ENCODE data around the gene TMEM235.

Gene TMEM235

DNA sequence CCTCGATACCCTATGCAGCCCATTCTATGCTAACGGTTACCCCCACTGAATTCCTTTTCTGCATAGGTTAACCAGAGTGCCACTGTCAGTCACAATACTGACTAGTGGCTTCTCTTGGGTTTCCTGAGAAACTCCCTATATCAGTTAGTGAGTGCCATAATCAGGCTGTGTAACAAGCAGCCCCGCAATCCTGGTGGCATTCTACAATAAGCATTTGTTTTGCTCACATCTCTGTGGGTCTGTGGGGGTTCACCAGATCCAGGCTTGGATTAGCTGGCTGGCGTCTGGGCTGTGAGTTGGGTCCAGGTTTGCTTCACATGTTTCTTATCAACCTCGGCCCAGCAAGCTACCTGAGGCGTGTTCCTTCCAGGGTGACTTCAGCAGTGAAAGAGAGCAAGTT is 42.4 kb downstream of the TMEM235 start:
- DNase-seq, result no peak

DNA sequence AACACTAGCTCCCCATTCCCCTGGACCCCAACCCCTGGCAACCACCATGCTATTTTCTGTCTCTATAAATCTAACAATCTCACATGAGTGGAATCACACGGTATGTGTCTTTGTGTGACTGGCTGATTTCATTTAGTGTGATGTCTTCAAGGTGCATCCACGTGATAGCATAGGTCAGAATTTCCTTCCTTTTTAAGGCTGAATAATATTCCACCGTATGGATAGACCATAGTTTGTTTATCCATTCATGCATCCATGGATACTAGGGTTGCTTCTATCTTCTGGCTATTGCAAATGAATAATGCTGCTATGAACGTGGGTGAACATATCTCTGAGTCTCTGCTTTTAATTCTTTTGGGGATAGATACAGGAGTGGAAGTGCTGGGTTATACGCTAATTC is 43.9 kb downstream of the TMEM235 start:
- no peak for DNase-seq

DNA sequence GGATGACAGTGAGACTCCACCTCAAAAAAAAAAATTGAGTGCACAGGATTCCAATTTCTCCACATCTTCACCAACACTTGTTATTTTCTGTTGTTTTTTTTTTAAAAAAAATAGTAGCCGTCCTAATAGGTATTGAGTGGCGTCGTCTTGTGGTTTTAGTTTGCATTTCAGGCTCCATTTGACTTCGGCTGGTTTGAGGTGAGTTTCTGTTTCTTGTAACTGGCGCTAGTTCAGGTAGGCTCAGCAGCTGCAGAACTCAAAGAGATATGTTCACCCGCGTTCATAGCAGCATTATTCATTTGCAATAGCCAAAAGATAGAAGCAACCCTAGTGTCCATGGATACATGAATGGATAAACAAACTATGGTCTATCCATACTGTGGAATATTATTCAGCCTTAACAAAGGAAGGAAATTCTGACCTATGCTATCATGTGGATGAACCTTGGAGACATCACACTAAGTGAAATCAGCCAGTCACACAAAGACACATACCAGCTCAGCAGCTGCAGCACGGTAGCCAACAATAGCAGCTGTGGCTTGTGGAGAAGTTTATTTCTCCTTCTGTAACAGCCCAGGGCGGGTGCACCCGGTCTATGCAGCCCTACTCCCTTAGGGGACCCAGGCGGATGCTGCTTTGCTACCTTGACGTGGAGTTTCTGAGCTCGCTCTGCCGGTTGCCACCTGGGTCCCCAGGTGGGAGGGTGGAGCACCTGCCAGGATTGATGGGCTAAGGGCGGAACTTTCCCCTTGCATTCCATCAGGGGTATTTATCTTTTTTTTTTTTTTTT is 44.9 kb downstream of the TMEM235 start:
- no peak for DNase-seq

DNA sequence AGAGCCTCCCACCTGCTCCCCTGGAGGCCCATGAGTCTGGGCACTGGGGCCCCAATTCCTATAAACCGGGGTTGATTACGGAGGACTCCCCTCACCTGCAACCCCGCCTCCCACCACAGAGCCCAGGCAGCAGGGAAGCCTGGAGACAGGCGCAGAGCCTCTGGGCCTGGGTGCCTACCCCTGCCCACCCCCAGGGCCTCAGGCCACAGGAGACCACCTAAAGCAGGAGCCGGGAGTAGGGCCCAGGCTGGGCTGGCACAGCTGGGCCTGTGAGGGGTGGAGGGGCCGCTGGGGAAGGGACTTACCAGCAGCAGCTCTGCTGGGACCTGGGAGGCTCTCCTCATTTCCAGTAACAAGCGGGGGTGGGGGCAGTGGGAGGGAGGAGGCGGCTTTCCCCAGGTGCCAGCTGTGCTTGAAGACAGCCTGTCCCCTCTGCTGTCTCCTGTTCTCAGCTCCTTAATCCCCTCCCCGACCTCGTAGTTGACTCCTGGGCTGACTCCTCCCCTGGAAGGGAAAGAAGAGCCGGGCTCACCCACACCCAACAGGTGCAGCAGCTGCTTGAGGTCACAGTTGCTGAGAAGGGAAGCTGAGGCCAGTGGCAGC is 46.8 kb downstream of the TMEM235 start:
- DNase-seq, result peak; percentile 25

DNA sequence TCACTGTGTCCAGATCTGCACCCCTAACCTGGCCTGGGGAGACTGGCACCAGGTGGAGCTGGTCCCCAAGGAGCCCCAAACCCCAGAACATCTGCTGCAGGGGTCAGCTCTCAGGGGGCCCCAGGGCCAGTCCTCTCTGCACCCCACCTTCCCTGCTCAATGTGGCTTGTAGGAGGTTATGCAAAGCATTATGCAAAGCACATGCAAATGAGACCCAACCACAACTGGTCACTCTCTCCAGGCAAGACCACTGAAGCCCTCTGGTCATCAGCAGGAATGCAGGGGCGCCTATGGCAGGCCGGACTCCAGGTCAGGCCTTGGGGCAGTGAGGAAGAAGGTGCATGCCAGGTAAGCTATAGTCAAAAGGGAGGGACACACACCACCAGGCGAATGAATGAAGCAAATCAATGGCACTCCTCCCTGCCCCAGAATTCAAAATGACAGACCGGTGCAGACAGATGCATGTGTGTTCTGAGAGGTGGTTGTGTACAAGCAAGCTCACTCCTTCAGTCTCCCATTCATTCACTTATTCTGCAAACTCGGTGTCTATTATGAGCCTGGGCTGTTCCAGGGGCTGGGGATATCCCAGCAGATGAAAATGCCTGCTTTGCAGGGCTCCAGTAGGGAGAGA is 48.0 kb downstream of the TMEM235 start:
- DNase-seq, result no peak

DNA sequence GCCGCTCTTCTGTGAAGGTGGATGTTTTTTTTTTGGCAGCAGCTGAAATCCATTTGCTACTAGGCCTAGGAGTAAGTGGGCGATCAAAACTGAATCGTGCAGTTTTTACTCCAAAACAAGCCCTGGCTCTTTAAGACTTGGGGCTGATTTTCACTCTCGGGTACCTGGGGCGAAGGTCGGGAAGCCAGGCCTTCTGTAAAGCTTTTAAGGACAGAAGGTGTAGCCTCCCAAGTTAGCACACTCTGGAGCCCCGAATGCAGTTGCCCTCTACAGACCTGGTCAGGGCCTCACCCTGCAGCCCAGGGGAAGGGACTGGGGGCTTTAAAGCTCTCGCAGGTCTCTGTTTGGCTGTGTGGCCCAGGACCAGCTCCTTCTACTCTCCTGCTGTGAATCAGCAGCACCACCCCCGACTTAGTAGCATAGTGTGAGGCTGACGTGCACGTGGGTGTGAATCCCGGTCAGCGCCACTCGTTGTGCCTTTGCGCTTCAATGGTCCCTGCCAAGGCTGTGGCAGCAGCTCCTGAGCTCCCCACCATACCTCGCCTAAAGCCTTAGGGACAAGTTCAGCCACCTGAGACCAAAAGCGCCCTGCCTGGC is 49.9 kb downstream of the TMEM235 start:
- DNase-seq, result no peak

DNA sequence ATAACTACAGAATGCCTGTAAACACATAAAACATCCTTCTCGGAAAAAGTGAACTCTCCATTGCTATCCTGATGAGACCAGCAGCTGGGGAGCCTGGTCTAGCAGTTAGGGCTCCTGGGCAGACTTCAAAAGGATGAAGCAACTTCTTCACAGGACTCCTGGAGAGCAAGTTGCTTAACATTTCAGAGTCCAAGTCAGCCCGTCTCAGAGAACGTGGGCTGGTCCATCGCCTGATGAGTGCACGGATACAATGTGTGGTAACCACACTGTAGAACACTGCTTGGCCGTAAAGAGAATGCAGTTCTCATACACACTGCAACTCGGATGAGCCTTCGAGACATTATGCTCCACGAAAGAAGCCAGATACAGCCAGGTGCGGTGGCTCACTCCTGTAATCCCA is 52.7 kb downstream of the TMEM235 start:
- DNase-seq, result no peak

DNA sequence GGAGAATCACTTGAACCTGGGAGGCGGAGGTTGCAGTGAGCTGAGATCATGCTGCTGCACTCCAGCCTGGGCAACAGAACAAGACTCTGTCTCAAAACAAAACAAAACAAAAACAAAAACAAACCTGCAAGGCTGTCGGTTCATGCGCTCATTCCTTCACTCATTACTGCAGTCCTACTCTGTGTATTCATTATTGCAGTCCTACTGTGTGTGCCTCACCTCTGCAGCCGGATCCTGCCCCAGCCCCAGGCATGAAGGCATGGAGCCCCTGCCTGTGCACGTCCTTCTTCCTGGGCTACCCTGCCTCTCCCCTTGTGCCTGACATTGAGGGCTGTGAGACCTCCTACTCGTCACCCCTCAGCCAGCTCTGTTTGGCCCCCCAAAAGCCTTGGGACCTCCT is 57.6 kb downstream of the TMEM235 start:
- no peak for DNase-seq

DNA sequence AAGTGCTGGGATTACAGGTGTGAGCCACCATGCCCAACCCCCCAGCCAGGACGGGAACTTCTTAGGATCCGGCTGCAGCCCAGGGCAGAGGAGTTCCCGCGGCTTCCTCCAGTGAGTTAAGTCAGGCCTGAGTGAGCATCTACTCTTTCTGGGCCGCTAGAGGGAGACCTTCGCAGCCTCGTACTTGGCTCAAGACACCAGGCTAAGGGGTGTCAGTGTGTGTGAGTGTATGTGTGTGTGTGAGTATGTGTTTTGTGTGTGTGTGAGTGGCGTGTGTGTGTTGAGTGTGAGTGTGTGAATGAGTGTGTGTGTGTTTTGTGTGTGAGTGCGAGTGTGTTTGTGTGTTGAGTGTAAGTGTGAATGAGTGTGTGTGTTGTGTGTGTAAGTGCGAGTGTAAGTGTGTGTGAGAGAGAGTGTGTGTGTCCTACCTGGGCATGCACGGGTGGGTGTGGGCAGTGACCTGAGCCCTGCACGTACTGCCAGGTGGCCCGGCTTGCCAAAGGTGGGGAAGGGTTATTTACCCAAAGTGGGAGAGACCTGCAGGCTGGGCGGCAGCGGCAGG is 58.5 kb downstream of the TMEM235 start:
- peak; percentile 40 for DNase-seq

All from DMS153 (cell line).